Transverse colon (tissue), 4 donors: ENCODE data around the gene CTDP1. TPM values are rescaled to one million over a fixed set of nuclear protein-coding genes. Genes with fewer than 3 reads are reported as not detected.

Experiments used
- DNase-seq: peaks from one replicate; pipeline ENCODE4 v3.0.0-alpha.2; 2019
- H3K27ac ChIP-seq, 4 donors: fragments of 200-600 bp; sonication (generic); 2 replicates each; pipeline ENCODE4 v1.5.1; 2016 to 2018; ENCODE audit warnings: inconsistent platforms in 4 of 4
- H3K27me3 ChIP-seq: fragments of 200-600 bp; sonication (generic); 2 replicates; pipeline ENCODE4 v1.5.1; 2017; ENCODE audit warnings: inconsistent platforms
- H3K36me3 ChIP-seq, 4 donors: fragments of 200-600 bp; sonication (generic); 2 replicates each; pipeline ENCODE4 v1.5.1; 2017 to 2019; ENCODE audit warnings: inconsistent platforms in 4 of 4
- H3K4me1 ChIP-seq, 4 donors: fragments of 200-600 bp; sonication (generic); 2 replicates each; pipeline ENCODE4 v1.5.1; 2017 to 2020; ENCODE audit warnings: inconsistent platforms in 4 of 4
- H3K4me3 ChIP-seq, 4 donors: fragments of 200-600 bp; sonication (generic); 1 replicate in 1 of 4; 2 replicates in 3 of 4; pipeline versions ENCODE4 v1.5.1 to v1.6.1; 2017 to 2019; ENCODE audit warnings: inconsistent platforms in 4 of 4
- H3K9me3 ChIP-seq, 2 donors: fragments of 200-600 bp; sonication (generic); 2 replicates each; pipeline ENCODE4 v1.5.1; 2017 to 2019; ENCODE audit warnings: inconsistent platforms in 2 of 2
- CTCF ChIP-seq, 5 experiments: fragments of 200-600 bp in 3 of 5; fragments of 450-650 bp in 2 of 5; sonication (generic) in 3 of 5; IDR thresholded peaks; 1 replicate in 2 of 5; 2 replicates in 3 of 5; pipeline ENCODE4 v1.5.1; 2016 to 2017; ENCODE audit warnings: antibody characterized with exemption in 5 of 5, inconsistent platforms in 3 of 5, mild to moderate bottlenecking in 2 of 5, moderate library complexity in 1 of 5
- EP300 ChIP-seq: sonication (generic); formaldehyde crosslinking; IDR thresholded peaks from one replicate; pipeline ENCODE4 v1.6.1; 2017; ENCODE audit warnings: antibody characterized with exemption, low read depth
- POLR2A ChIP-seq: fragments of 450-650 bp; IDR thresholded peaks from one replicate; pipeline ENCODE4 v1.6.1; 2016; ENCODE audit warnings: antibody characterized with exemption, mild to moderate bottlenecking, moderate library complexity
- POLR2AphosphoS5 ChIP-seq, 3 donors: sonication (generic); formaldehyde crosslinking; IDR thresholded peaks; one replicate each; pipeline ENCODE4 v1.6.1; 2016; ENCODE audit warnings: antibody characterized with exemption in 3 of 3
- WGBS, 2 donors: methylation state at CpG; one replicate each; pipeline ENCODE4 v1.1.5; 2018; ENCODE audit warnings: low coverage in 1 of 2; 5-methylcytosine and 5-hydroxymethylcytosine counted together
- in situ Hi-C, 4 donors: fragments of 200-750 bp; cut with MboI; loops; one replicate each; pipeline versions ENCODE4 v1.15.0 to v1.15.1; 2017; ENCODE audit warnings: low sequenced_read_pairs in 3 of 4, low pct_ligation_motif_present in 1 of 4, low pct_unique_long_range_greater_than_20kb in 1 of 4
- intact Hi-C: fragments of 100-400 bp; cut with DNase I; formaldehyde crosslinking; loops from one replicate; pipeline ENCODE4 v1.15.1; 2023; ENCODE audit warnings: low total_unique reads
- total RNA-seq, 4 donors: library from RNA; depleted of rRNA; stranded (reverse); fragments of >200 nt; gene quantifications; one replicate each; pipeline ENCODE4 v1.1.0, GENCODE V29; 2016

Gene CTDP1, protein sequence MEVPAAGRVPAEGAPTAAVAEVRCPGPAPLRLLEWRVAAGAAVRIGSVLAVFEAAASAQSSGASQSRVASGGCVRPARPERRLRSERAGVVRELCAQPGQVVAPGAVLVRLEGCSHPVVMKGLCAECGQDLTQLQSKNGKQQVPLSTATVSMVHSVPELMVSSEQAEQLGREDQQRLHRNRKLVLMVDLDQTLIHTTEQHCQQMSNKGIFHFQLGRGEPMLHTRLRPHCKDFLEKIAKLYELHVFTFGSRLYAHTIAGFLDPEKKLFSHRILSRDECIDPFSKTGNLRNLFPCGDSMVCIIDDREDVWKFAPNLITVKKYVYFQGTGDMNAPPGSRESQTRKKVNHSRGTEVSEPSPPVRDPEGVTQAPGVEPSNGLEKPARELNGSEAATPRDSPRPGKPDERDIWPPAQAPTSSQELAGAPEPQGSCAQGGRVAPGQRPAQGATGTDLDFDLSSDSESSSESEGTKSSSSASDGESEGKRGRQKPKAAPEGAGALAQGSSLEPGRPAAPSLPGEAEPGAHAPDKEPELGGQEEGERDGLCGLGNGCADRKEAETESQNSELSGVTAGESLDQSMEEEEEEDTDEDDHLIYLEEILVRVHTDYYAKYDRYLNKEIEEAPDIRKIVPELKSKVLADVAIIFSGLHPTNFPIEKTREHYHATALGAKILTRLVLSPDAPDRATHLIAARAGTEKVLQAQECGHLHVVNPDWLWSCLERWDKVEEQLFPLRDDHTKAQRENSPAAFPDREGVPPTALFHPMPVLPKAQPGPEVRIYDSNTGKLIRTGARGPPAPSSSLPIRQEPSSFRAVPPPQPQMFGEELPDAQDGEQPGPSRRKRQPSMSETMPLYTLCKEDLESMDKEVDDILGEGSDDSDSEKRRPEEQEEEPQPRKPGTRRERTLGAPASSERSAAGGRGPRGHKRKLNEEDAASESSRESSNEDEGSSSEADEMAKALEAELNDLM
- total RNA-seq = 100 to 1,000 TPM in 1 of 4 donors, 10 to 100 TPM in 3; 30.6 to 120 (median 49.3) TPM

- TF ChIP-seq EP300 = peak; percentile 31
- peak; percentile 84 to 95 (median 92) for TF ChIP-seq POLR2AphosphoS5 (IDR thresholded peaks at IDR 0.05)
- peak; percentile 78 for TF ChIP-seq POLR2A
- peak in 2 of 5 experiments; percentile 18 to 26 for TF ChIP-seq CTCF (IDR thresholded peaks at IDR 0.05)
- intact Hi-C loops (no loop called here), in situ Hi-C loops (no loop called here)
- peaks cover 0 to 5% (median 0%) of the 10 kb centered on the region in 4 donors for H3K36me3 ChIP-seq
- peaks cover 18 to 49% (median 37%) of the 10 kb centered on the region in 4 donors for H3K4me1 ChIP-seq
- peak within 1 kb of the TSS; percentile 93 to 99 (median 96) for H3K27ac ChIP-seq
- H3K4me3 ChIP-seq = peak within 1 kb of the TSS; percentile 75 to 99 (median 94)
- WGBS, 2 donors = 0% methylated on average over 83 of the region's 88 CpGs; no CpG with 5 or more reads in 1 of the 2 donors
- DNase-seq = peak; percentile 91
- H3K27me3 ChIP-seq = no peaks in the 10 kb centered on the region
- H3K9me3 ChIP-seq = no peaks in the 10 kb centered on the region
Measured at GRCh38 chr18:79679552-79680099, at the start of gene CTDP1. TSS of gene CTDP1 (plus strand) at chr18:79679803. CDS start at chr18:79679948, 145 bp downstream.

- DNase-seq = no peak
- in situ Hi-C loops = loop anchor here in 1 of 4 donors (25.0 kb wide), 1 partner anchor 243 kb away; the partner anchor contains the start of gene NFATC1
- WGBS, 2 donors = 82 to 100% methylated on average over 1 to 36 of the region's 36 CpGs
Measured at GRCh38 chr18:79630281-79631095, 49.1 kb upstream of the CTDP1 start.

DNA sequence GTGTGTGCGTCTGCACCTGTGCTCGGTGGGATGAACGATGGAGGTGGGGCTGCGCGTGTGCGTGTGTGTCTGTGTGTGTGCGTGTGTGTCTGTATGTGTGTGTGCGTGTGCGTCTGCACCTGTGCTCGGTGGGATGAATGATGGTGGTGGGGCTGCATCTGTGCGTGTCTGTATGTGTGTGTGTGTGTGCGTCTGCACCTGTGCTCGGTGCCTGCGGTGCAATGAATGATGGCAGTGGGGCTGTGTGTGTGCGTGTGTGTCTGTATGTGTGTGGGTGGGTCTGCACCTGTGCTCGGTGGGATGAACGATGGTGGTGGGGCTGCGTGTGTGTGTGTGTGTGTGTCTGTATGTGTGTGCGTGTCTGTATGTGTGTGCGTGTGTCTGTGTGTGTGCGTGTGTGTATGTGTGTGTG lies 48.5 kb upstream of the CTDP1 start:
- intact Hi-C loops (no loop called here), in situ Hi-C loops (loop anchor here in 1 of 4 donors (25.0 kb wide), 1 partner anchor 244 kb away; the partner anchor contains the start of gene NFATC1)
- no peaks in the 10 kb centered on the region for H3K4me1 ChIP-seq
- no peaks in the 10 kb centered on the region for H3K27me3 ChIP-seq
- H3K9me3 ChIP-seq = no peaks in the 10 kb centered on the region
- no peak for DNase-seq
- TF ChIP-seq POLR2A = no peak
- TF ChIP-seq POLR2AphosphoS5 (IDR thresholded peaks at IDR 0.05) = no peak
- no peak for TF ChIP-seq CTCF (IDR thresholded peaks at IDR 0.05)
- no peak for TF ChIP-seq EP300
- WGBS, 2 donors = 90 to 95% methylated on average over 4 to 21 of the region's 21 CpGs
- H3K4me3 ChIP-seq = no peak overlapping the region
- no peaks in the 10 kb centered on the region for H3K36me3 ChIP-seq
- no peak overlapping the region for H3K27ac ChIP-seq

More at GRCh38 chr18:79630281-79631095, 49.1 kb upstream of the CTDP1 start:
- no peaks in the 10 kb centered on the region for H3K9me3 ChIP-seq
- TF ChIP-seq POLR2AphosphoS5 (IDR thresholded peaks at IDR 0.05) (no peak), EP300 (no peak), POLR2A (no peak), CTCF (IDR thresholded peaks at IDR 0.05) (no peak)
- no peak overlapping the region for H3K27ac ChIP-seq
- H3K36me3 ChIP-seq = no peaks in the 10 kb centered on the region
- no peaks in the 10 kb centered on the region for H3K4me1 ChIP-seq
- intact Hi-C loops = no loop called here
- H3K4me3 ChIP-seq = no peak overlapping the region
- no peaks in the 10 kb centered on the region for H3K27me3 ChIP-seq
